Measurements from ENCODE around the gene SLC39A1. TPM values are rescaled to one million over a fixed set of nuclear protein-coding genes. Genes with fewer than 3 reads are reported as not detected.
A peak's percentile ranks its signal among the peaks of the same experiment; 100 is the strongest.

SLC39A1 gene
- total and polyA plus RNA-seq, 9 of the 15 experiments (the other 6 are each of a cell fraction or from before 2014, with no cell fraction given) = 9.9 to 81.1 (median 62.7) TPM

DNA sequence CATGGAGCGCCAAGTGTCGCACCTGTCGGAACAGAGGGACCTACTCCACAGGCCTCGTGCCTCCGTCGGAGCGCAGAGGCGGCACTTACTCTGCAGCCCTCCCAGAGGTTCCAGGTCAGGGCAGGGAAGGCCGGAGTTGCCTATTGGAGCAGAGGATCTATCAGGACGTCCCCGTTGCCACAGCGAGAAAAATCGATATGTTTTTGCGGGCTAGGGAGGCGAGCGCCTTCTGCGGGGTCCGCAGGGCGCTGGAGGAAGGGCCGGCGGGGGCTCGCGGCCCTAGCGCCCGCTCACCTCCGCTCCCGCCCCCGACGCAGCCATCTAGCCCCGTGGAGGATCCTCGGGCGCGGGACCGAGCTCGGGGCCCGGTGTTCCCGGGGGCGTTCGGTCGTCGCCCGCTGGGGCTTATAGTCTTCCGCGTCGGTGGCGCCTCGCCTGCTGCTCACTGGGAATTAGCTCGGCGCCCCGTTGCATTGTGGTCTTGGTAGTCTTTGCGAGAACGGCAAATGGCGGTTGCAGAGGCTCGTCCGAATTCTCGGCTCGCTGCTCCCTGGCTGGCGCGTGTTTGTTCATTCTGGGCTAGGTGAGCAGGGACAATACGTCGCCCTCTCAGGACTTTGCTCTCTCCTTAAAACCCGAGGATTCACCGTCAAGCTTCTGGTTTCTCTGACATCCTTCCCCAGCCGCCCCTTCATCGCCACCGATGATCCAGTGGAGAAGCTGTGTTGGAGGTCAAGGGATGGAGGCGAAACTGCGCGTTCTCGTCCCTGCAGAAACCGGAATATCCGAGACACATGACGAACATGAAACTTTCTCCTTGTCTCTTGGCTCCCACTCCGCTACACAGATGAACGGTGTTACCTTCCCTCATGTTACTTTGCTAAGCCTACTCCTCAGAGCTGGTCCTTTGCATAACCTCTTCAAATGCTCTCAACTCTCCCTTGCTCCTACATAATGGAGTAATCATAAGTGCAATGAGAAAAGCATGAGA, 14.2 kb upstream of the SLC39A1 start, which contains the start of gene JTB (continued):
- TF ChIP-seq RBM15 (IDR thresholded peaks at IDR 0.05; ENCODE audit: insufficient read depth, low read length) (no peak), KLF10 (CRISPR knock-in tag; IDR thresholded peaks at IDR 0.05) (no peak), MAZ (CRISPR knock-in tag; conservative IDR thresholded peaks at IDR 0.05 in 1 of 2, IDR thresholded peaks at IDR 0.05 in 1 of 2) (peak; percentile 7 to 46; a peak in 2 of 4 replicates), SMARCA5 (IDR thresholded peaks at IDR 0.05) (0 out of 2 replicates have a peak, but pooled peaks have one; percentile 6), SIX5 (IDR thresholded peaks at IDR 0.05; ENCODE audit: borderline replicate concordance in 1 of 2, insufficient read depth in 1 of 2, low read depth in 1 of 2, low read length in 2 of 2) (peak; percentile 72), HLTF (IDR thresholded peaks at IDR 0.05) (no peak), ZNF253 (CRISPR knock-in tag; conservative IDR thresholded peaks at IDR 0.05) (no peak), ATF7 (IDR thresholded peaks at IDR 0.05) (peak; percentile 35; the same call in 1 of the 2 replicates), NBN (IDR thresholded peaks at IDR 0.05; ENCODE audit: low read depth) (no peak), CBX5 (IDR thresholded peaks at IDR 0.05; ENCODE audit: borderline replicate concordance, low read depth) (no peak), ZNF561 (CRISPR knock-in tag; conservative IDR thresholded peaks at IDR 0.05) (no peak), NR2F6 (CRISPR knock-in tag; IDR thresholded peaks at IDR 0.05) (0 out of 2 replicates have a peak, but pooled peaks have one; percentile 4), SIN3A (IDR thresholded peaks at IDR 0.05; ENCODE audit: borderline replicate concordance in 2 of 2, control insufficient read depth in 1 of 2, low read depth in 2 of 2, low read length in 2 of 2) (peak; percentile 61 to 75; a peak in 3 of 4 replicates), MYC (IDR thresholded peaks at IDR 0.05; ENCODE audit: low read depth, low read length) (peak; percentile 8; the same call in 1 of the 2 replicates), MYC (CRISPR knock-in tag; IDR thresholded peaks at IDR 0.05; ENCODE audit: borderline replicate concordance, low read depth) (no peak; the same call in 1 of the 2 replicates), SRSF9 (IDR thresholded peaks at IDR 0.05; ENCODE audit: borderline replicate concordance, low read depth, low read length) (no peak)
- TF ChIP-seq, protein P1, sequence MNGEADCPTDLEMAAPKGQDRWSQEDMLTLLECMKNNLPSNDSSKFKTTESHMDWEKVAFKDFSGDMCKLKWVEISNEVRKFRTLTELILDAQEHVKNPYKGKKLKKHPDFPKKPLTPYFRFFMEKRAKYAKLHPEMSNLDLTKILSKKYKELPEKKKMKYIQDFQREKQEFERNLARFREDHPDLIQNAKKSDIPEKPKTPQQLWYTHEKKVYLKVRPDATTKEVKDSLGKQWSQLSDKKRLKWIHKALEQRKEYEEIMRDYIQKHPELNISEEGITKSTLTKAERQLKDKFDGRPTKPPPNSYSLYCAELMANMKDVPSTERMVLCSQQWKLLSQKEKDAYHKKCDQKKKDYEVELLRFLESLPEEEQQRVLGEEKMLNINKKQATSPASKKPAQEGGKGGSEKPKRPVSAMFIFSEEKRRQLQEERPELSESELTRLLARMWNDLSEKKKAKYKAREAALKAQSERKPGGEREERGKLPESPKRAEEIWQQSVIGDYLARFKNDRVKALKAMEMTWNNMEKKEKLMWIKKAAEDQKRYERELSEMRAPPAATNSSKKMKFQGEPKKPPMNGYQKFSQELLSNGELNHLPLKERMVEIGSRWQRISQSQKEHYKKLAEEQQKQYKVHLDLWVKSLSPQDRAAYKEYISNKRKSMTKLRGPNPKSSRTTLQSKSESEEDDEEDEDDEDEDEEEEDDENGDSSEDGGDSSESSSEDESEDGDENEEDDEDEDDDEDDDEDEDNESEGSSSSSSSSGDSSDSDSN (IDR thresholded peaks at IDR 0.05; ENCODE audit: borderline replicate concordance in 1 of 2, low read depth in 2 of 2, low read length in 2 of 2) = peak in 1 of 2 experiments; percentile 37; a peak in 1 of 4 replicates
- TF ChIP-seq, protein P2, sequence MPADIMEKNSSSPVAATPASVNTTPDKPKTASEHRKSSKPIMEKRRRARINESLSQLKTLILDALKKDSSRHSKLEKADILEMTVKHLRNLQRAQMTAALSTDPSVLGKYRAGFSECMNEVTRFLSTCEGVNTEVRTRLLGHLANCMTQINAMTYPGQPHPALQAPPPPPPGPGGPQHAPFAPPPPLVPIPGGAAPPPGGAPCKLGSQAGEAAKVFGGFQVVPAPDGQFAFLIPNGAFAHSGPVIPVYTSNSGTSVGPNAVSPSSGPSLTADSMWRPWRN (IDR thresholded peaks at IDR 0.05; ENCODE audit: low read depth) = no peak
- TF ChIP-seq, protein P3, sequence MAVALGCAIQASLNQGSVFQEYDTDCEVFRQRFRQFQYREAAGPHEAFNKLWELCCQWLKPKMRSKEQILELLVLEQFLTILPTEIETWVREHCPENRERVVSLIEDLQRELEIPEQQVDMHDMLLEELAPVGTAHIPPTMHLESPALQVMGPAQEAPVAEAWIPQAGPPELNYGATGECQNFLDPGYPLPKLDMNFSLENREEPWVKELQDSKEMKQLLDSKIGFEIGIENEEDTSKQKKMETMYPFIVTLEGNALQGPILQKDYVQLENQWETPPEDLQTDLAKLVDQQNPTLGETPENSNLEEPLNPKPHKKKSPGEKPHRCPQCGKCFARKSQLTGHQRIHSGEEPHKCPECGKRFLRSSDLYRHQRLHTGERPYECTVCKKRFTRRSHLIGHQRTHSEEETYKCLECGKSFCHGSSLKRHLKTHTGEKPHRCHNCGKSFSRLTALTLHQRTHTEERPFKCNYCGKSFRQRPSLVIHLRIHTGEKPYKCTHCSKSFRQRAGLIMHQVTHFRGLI (CRISPR knock-in tag; IDR thresholded peaks at IDR 0.05) = no peak
- TF ChIP-seq, protein P4, sequence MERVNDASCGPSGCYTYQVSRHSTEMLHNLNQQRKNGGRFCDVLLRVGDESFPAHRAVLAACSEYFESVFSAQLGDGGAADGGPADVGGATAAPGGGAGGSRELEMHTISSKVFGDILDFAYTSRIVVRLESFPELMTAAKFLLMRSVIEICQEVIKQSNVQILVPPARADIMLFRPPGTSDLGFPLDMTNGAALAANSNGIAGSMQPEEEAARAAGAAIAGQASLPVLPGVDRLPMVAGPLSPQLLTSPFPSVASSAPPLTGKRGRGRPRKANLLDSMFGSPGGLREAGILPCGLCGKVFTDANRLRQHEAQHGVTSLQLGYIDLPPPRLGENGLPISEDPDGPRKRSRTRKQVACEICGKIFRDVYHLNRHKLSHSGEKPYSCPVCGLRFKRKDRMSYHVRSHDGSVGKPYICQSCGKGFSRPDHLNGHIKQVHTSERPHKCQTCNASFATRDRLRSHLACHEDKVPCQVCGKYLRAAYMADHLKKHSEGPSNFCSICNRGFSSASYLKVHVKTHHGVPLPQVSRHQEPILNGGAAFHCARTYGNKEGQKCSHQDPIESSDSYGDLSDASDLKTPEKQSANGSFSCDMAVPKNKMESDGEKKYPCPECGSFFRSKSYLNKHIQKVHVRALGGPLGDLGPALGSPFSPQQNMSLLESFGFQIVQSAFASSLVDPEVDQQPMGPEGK (CRISPR knock-in tag; IDR thresholded peaks at IDR 0.05; ENCODE audit: borderline replicate concordance) = no peak
